ENCODE results near the gene CORO2B. TPM values are rescaled to one million over a fixed set of nuclear protein-coding genes. Genes with fewer than 3 reads are reported as not detected.

CORO2B gene
- total RNA-seq, 1 donor from 2014 or later: 3.9 TPM

GRCh38 chr15:68599153-68599545 lies 20.4 kb downstream of the CORO2B start:
- H3K27me3 Mint-ChIP-seq: peaks cover 4% of the 10 kb centered on the region
- peaks cover 54% of the 10 kb centered on the region for H3K4me1 Mint-ChIP-seq (ENCODE audit: unreplicated experiment)
- H3K4me3 Mint-ChIP-seq: no peak overlapping the region
- no peak for TF ChIP-seq CTCF (conservative IDR thresholded peaks at IDR 0.05)
- no peaks in the 10 kb centered on the region for H3K9me3 Mint-ChIP-seq
- no peak for DNase-seq (ENCODE audit: extremely low spot score, unreplicated experiment)
- H3K27ac Mint-ChIP-seq: no peak overlapping the region
- H3K36me3 Mint-ChIP-seq: no peaks in the 10 kb centered on the region

GRCh38 chr15:68599560-68600071 lies 20.8 kb downstream of the CORO2B start:
- Mint-ChIP-seq H3K4me3 (no peak overlapping the region), H3K27ac (no peak overlapping the region), H3K36me3 (no peaks in the 10 kb centered on the region), H3K27me3 (peaks cover 4% of the 10 kb centered on the region), H3K4me1 (ENCODE audit: unreplicated experiment) (peaks cover 54% of the 10 kb centered on the region), H3K9me3 (no peaks in the 10 kb centered on the region)
- no peak for TF ChIP-seq CTCF (conservative IDR thresholded peaks at IDR 0.05)
- no peak for DNase-seq (ENCODE audit: extremely low spot score, unreplicated experiment)

- Mint-ChIP-seq H3K9me3 (peaks cover 6% of the 10 kb centered on the region), H3K4me3 (no peak overlapping the region), H3K27me3 (peaks cover 4% of the 10 kb centered on the region), H3K4me1 (ENCODE audit: unreplicated experiment) (peaks cover 43% of the 10 kb centered on the region), H3K27ac (no peak overlapping the region), H3K36me3 (no peaks in the 10 kb centered on the region)
- DNase-seq (ENCODE audit: extremely low spot score, unreplicated experiment): no peak
- TF ChIP-seq CTCF (conservative IDR thresholded peaks at IDR 0.05): no peak
These were observed 22.7 kb downstream of the CORO2B start for GRCh38 chr15:68601206-68602197.

- H3K27ac Mint-ChIP-seq: no peak overlapping the region
- no peak overlapping the region for H3K4me3 Mint-ChIP-seq
These were observed 23.8 kb downstream of the CORO2B start for GRCh38 chr15:68602459-68603215.

More at GRCh38 chr15:68602459-68603215, 23.8 kb downstream of the CORO2B start:
- H3K36me3 Mint-ChIP-seq: no peaks in the 10 kb centered on the region
- H3K4me1 Mint-ChIP-seq (ENCODE audit: unreplicated experiment): peaks cover 43% of the 10 kb centered on the region
- peaks cover 9% of the 10 kb centered on the region for H3K9me3 Mint-ChIP-seq
- no peak for DNase-seq (ENCODE audit: extremely low spot score, unreplicated experiment)
- H3K27me3 Mint-ChIP-seq: peaks cover 4% of the 10 kb centered on the region
- no peak for TF ChIP-seq CTCF (conservative IDR thresholded peaks at IDR 0.05)

Measured in type B pancreatic cell (in vitro differentiated cells).